Breast epithelium (tissue), 4 donors: Measurements from ENCODE around the gene ADPRS. TPM values are rescaled to one million over a fixed set of nuclear protein-coding genes. Genes with fewer than 3 reads are reported as not detected.

Experiments
- DNase-seq, 2 donors: peaks; one replicate each; pipeline ENCODE4 v3.0.0-alpha.2; 2019; ENCODE audit warnings: low spot score in 2 of 2
- H3K27ac ChIP-seq, 2 donors: fragments of 200-600 bp; sonication (generic) in 1 of 2; one replicate each; pipeline ENCODE4 v1.5.1; 2016 to 2019; ENCODE audit warnings: mild to moderate bottlenecking in 1 of 2
- H3K27me3 ChIP-seq, 2 donors: fragments of 200-600 bp; sonication (generic) in 1 of 2; one replicate each; pipeline versions ENCODE4 v1.5.1 to v1.6.0; 2017 to 2019; ENCODE audit warnings: control low read depth in 1 of 2, mild to moderate bottlenecking in 1 of 2
- H3K36me3 ChIP-seq: fragments of 200-600 bp; one replicate; pipeline ENCODE4 v1.5.1; 2019
- H3K4me1 ChIP-seq, 2 donors: fragments of 200-600 bp; sonication (generic); one replicate each; pipeline ENCODE4 v1.5.1; 2016 to 2019; ENCODE audit warnings: control low read depth in 1 of 2
- H3K4me3 ChIP-seq, 3 donors: fragments of 200-600 bp; sonication (generic); 1 replicate in 2 of 3; 2 replicates in 1 of 3; pipeline ENCODE4 v1.5.1; 2016 to 2019; ENCODE audit warnings: mild to moderate bottlenecking in 3 of 3, moderate library complexity in 2 of 3
- H3K9me3 ChIP-seq, 2 donors: fragments of 200-600 bp; sonication (generic) in 1 of 2; one replicate each; pipeline ENCODE4 v1.5.1; 2016 to 2019; ENCODE audit warnings: control low read depth in 1 of 2
- POLR2A ChIP-seq: fragments of 450-650 bp; IDR thresholded peaks from one replicate; pipeline ENCODE4 v1.6.1; 2016; ENCODE audit warnings: antibody characterized with exemption, mild to moderate bottlenecking, moderate library complexity
- POLR2AphosphoS5 ChIP-seq, 3 donors: sonication (generic); formaldehyde crosslinking; IDR thresholded peaks; one replicate each; pipeline ENCODE4 v1.6.1; 2017; ENCODE audit warnings: antibody characterized with exemption in 3 of 3
- intact Hi-C: fragments of 100-400 bp; cut with DNase I; formaldehyde crosslinking; loops from one replicate; pipeline ENCODE4 v1.15.1; 2023; ENCODE audit warnings: low total_unique reads
- total RNA-seq, 3 donors: library from RNA; depleted of rRNA; stranded (reverse); fragments of >200 nt; gene quantifications; one replicate each; pipeline ENCODE4 v1.1.0, GENCODE V29; 2016
- TF ChIP-seq, protein P1 (sequence below), 3 donors: fragments of 450-650 bp; IDR thresholded peaks; one replicate each; pipeline ENCODE4 v1.5.1; 2016 to 2017; ENCODE audit warnings: antibody characterized with exemption in 3 of 3, mild to moderate bottlenecking in 3 of 3, moderate library complexity in 3 of 3

ADPRS gene
- total RNA-seq, 3 donors from 2014 or later, result 26.2 to 48.7 (median 39.7) TPM

- H3K4me3 ChIP-seq, result peak overlapping the region in 1 of 3 donors; percentile 84
- TF ChIP-seq, protein P1, sequence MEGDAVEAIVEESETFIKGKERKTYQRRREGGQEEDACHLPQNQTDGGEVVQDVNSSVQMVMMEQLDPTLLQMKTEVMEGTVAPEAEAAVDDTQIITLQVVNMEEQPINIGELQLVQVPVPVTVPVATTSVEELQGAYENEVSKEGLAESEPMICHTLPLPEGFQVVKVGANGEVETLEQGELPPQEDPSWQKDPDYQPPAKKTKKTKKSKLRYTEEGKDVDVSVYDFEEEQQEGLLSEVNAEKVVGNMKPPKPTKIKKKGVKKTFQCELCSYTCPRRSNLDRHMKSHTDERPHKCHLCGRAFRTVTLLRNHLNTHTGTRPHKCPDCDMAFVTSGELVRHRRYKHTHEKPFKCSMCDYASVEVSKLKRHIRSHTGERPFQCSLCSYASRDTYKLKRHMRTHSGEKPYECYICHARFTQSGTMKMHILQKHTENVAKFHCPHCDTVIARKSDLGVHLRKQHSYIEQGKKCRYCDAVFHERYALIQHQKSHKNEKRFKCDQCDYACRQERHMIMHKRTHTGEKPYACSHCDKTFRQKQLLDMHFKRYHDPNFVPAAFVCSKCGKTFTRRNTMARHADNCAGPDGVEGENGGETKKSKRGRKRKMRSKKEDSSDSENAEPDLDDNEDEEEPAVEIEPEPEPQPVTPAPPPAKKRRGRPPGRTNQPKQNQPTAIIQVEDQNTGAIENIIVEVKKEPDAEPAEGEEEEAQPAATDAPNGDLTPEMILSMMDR (IDR thresholded peaks at IDR 0.05), result no peak
- TF ChIP-seq POLR2AphosphoS5 (IDR thresholded peaks at IDR 0.05) (no peak), POLR2A (no peak)
- intact Hi-C loops, result no loop called here
- H3K36me3 ChIP-seq, result no peaks in the 10 kb centered on the region
- no peaks in the 10 kb centered on the region for H3K27me3 ChIP-seq
- no peak overlapping the region for H3K27ac ChIP-seq
- peaks cover 6 to 12% of the 10 kb centered on the region in 2 donors for H3K4me1 ChIP-seq
- DNase-seq, result no peak
- H3K9me3 ChIP-seq, result no peaks in the 10 kb centered on the region
Observed at GRCh38 chr1:36087233-36088123, 1.2 kb upstream of the ADPRS start.

DNA sequence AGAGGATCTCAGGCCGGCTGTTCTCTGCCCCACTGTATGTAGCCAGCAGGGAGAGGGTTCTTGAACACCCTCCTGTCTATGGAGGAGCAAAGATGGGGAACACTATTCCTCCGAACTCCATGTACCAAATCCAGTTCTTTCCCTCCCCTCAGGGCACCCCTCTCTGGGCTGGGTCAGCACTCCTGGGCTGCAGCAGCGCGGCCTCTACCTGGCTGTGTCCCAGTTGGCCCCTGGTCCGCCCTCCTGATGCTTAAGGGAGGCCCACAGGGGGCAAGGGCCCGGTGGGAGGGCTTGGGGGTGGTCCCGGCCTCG, 471 bp upstream of the ADPRS start:
- H3K27ac ChIP-seq, result peak overlapping the region; percentile 87 to 92
- DNase-seq, result no peak
- intact Hi-C loops, result no loop called here
- peak overlapping the region; percentile 84 to 99 (median 96) for H3K4me3 ChIP-seq
- H3K27me3 ChIP-seq, result no peaks in the 10 kb centered on the region
- TF ChIP-seq POLR2AphosphoS5 (IDR thresholded peaks at IDR 0.05) (no peak), POLR2A (no peak)
- TF ChIP-seq, protein P1 (IDR thresholded peaks at IDR 0.05), result no peak
- H3K9me3 ChIP-seq, result no peaks in the 10 kb centered on the region
- no peaks in the 10 kb centered on the region for H3K36me3 ChIP-seq
- H3K4me1 ChIP-seq, result peaks cover 10 to 12% of the 10 kb centered on the region in 2 donors

- Histone ChIP-seq H3K36me3 (no peaks in the 10 kb centered on the region), H3K4me3 (peak overlapping the region; percentile 84 to 99 (median 96)), H3K27me3 (no peaks in the 10 kb centered on the region), H3K9me3 (no peaks in the 10 kb centered on the region), H3K27ac (peak overlapping the region; percentile 87 to 92), H3K4me1 (peaks cover 11 to 21% of the 10 kb centered on the region in 2 donors)
- no peak for DNase-seq
- TF ChIP-seq, protein P1 (IDR thresholded peaks at IDR 0.05), result no peak
- TF ChIP-seq POLR2A (no peak), POLR2AphosphoS5 (IDR thresholded peaks at IDR 0.05) (no peak)
- intact Hi-C loops, result no loop called here
Observed at GRCh38 chr1:36089393-36090121, 865 bp downstream of the ADPRS start.

GRCh38 chr1:36091141-36091540, 2.4 kb downstream of the ADPRS start:
- H3K4me1 ChIP-seq, result peaks cover 9 to 24% of the 10 kb centered on the region in 2 donors
- H3K9me3 ChIP-seq, result no peaks in the 10 kb centered on the region
- H3K27ac ChIP-seq, result peak overlapping the region in 1 of 2 donors; percentile 10
- intact Hi-C loops, result no loop called here
- H3K4me3 ChIP-seq, result no peak overlapping the region
- TF ChIP-seq, protein P1 (IDR thresholded peaks at IDR 0.05), result no peak
- no peak for TF ChIP-seq POLR2A
- no peak for TF ChIP-seq POLR2AphosphoS5 (IDR thresholded peaks at IDR 0.05)
- no peak for DNase-seq
- H3K36me3 ChIP-seq, result no peaks in the 10 kb centered on the region
- H3K27me3 ChIP-seq, result no peaks in the 10 kb centered on the region

GRCh38 chr1:36091698-36092097, 3.0 kb downstream of the ADPRS start:
- intact Hi-C loops, result no loop called here
- no peaks in the 10 kb centered on the region for H3K36me3 ChIP-seq
- no peaks in the 10 kb centered on the region for H3K9me3 ChIP-seq
- H3K27me3 ChIP-seq, result no peaks in the 10 kb centered on the region
- no peak for DNase-seq
- peak overlapping the region in 1 of 2 donors; percentile 79 for H3K27ac ChIP-seq
- H3K4me1 ChIP-seq, result peaks cover 9 to 24% of the 10 kb centered on the region in 2 donors
- TF ChIP-seq POLR2A, result no peak
- TF ChIP-seq POLR2AphosphoS5 (IDR thresholded peaks at IDR 0.05), result no peak
- TF ChIP-seq, protein P1 (IDR thresholded peaks at IDR 0.05), result no peak
- H3K4me3 ChIP-seq, result no peak overlapping the region
